Measurements from ENCODE around the gene PCDHGA8.

The PCDHGA8 gene

GRCh38 chr5:141392429-141393198, at the start of gene PCDHGA8:
Gene PCDHGA8 (plus strand): TSS chr5:141392633. CDS start chr5:141392814, 181 bp downstream.
- no peak for ATAC-seq
- TF ChIP-seq PATZ1 (CRISPR knock-in tag; IDR thresholded peaks at IDR 0.05; ENCODE audit: borderline replicate concordance) (no peak), ISL1 (CRISPR knock-in tag; IDR thresholded peaks at IDR 0.05) (no peak), POU6F1 (CRISPR knock-in tag; IDR thresholded peaks at IDR 0.05; ENCODE audit: borderline replicate concordance, low read depth) (no peak), CREB5 (CRISPR knock-in tag; IDR thresholded peaks at IDR 0.05; ENCODE audit: low read depth) (no peak), ESRRG (CRISPR knock-in tag; IDR thresholded peaks at IDR 0.05) (no peak), ZFP30 (CRISPR knock-in tag; IDR thresholded peaks at IDR 0.05) (no peak), RARB (CRISPR knock-in tag; IDR thresholded peaks at IDR 0.05) (no peak), SNAI2 (CRISPR knock-in tag; IDR thresholded peaks at IDR 0.05) (no peak), BACH2 (CRISPR knock-in tag; IDR thresholded peaks at IDR 0.05; ENCODE audit: borderline replicate concordance) (no peak), CSDC2 (CRISPR knock-in tag; IDR thresholded peaks at IDR 0.05) (no peak), GLIS3 (CRISPR knock-in tag; IDR thresholded peaks at IDR 0.05) (no peak), TSHZ2 (CRISPR knock-in tag; IDR thresholded peaks at IDR 0.05) (no peak), CSRNP3 (CRISPR knock-in tag; IDR thresholded peaks at IDR 0.05) (no peak), TOX (CRISPR knock-in tag; IDR thresholded peaks at IDR 0.05; ENCODE audit: borderline replicate concordance) (no peak), TCF4 (CRISPR knock-in tag; IDR thresholded peaks at IDR 0.05; ENCODE audit: borderline replicate concordance) (no peak), ZC3H10 (CRISPR knock-in tag; IDR thresholded peaks at IDR 0.05) (no peak)

GRCh38 chr5:141342773-141343172, 49.7 kb upstream of the PCDHGA8 start:
- TF ChIP-seq POU6F1 (CRISPR knock-in tag; IDR thresholded peaks at IDR 0.05; ENCODE audit: borderline replicate concordance, low read depth) (no peak), GLIS3 (CRISPR knock-in tag; IDR thresholded peaks at IDR 0.05) (no peak), ARNTL (CRISPR knock-in tag; IDR thresholded peaks at IDR 0.05; ENCODE audit: borderline replicate concordance, low read depth) (no peak), ZNF8 (CRISPR knock-in tag; IDR thresholded peaks at IDR 0.05) (no peak)

More at GRCh38 chr5:141342773-141343172, 49.7 kb upstream of the PCDHGA8 start:
- no peak for ATAC-seq

Data from SK-N-SH treated with all-trans-retinoic acid at 6 μM for 48 hours (cell line).